ENCODE data around the gene DPM1.

Gene DPM1

DNA sequence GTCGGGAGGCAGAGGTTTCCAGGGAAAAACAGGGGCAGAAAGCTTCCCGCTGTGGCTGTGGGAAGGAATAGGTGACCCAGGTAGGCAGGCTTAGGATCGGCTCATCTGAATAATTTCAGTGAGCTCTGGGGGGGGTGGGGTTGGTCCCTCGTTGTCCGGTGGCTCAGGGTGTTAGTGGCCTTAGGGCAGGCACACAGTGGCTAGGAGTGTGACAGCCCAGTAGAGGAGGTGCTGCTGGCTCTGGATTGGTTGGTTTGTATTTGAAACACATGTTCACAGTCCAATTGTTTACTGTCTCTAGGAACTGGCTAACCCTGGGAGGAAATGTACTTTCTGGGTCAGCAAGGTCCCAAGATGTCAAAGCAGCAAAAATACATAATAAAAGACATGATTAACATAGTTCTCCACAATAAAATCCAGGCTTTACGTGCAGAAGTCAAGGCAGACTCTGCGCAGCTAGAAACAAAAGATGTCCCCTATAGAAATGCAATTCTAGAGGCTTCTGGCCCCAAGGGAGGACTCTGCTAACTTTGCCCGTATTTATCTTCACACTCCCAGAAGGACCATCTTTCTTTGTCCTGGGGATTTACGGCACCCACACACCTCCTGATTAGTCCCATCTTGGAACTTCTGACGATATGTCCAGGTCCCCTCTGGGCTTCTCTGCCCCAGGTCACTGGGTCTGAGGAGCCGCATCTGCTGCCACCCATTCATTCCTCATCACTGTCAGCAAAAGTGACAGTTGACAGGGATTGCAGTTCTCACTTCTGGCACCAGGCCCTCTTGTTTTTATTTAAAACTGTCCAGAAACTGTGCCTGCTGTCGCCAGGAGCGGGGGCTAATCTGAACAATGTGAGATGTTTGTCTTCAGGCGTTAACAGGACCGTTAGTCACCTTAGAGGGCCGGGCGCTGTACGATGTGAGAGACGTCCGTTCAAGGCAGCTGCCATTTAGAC, 19.0 kb upstream of the DPM1 start:
- no peak for DNase-seq (ENCODE audit: low spot score)
- no peak for TF ChIP-seq CTCF (IDR thresholded peaks at IDR 0.05; ENCODE audit: extremely low read depth, missing control alignments)

GRCh38 chr20:50975701-50976330, 17.5 kb upstream of the DPM1 start:
- TF ChIP-seq CTCF (IDR thresholded peaks at IDR 0.05; ENCODE audit: extremely low read depth, missing control alignments): no peak
- no peak for DNase-seq (ENCODE audit: low spot score)

GRCh38 chr20:50969912-50970311, 11.6 kb upstream of the DPM1 start:
- no peak for DNase-seq (ENCODE audit: low spot score)
- TF ChIP-seq CTCF (IDR thresholded peaks at IDR 0.05; ENCODE audit: extremely low read depth, missing control alignments): no peak

GRCh38 chr20:50969435-50969834, 11.1 kb upstream of the DPM1 start:
- no peak for DNase-seq (ENCODE audit: low spot score)
- TF ChIP-seq CTCF (IDR thresholded peaks at IDR 0.05; ENCODE audit: extremely low read depth, missing control alignments): no peak

GRCh38 chr20:50968289-50968688, 10.0 kb upstream of the DPM1 start:
- no peak for TF ChIP-seq CTCF (IDR thresholded peaks at IDR 0.05; ENCODE audit: extremely low read depth, missing control alignments)
- no peak for DNase-seq (ENCODE audit: low spot score)

- TF ChIP-seq CTCF (IDR thresholded peaks at IDR 0.05; ENCODE audit: extremely low read depth, missing control alignments): no peak
- DNase-seq (ENCODE audit: low spot score): no peak
These were observed 9.3 kb upstream of the DPM1 start for GRCh38 chr20:50967586-50967985.

- DNase-seq (ENCODE audit: low spot score): no peak
- TF ChIP-seq CTCF (IDR thresholded peaks at IDR 0.05; ENCODE audit: extremely low read depth, missing control alignments): no peak
These were observed 1.3 kb upstream of the DPM1 start for GRCh38 chr20:50959543-50960126.
